NCI-H2081 (cell line): Measurements from ENCODE around the gene SERPINA5.
"Not testable (repeated sequence)": the region's sequence is repeated elsewhere in the genome, so short reads cannot be mapped to it uniquely, and the experiment has no call there.

Experiments
- DNase-seq, 2 experiments: peaks; one replicate each; lab custom pipeline; 2025; lab: John Stamatoyannopoulos, UW

Gene SERPINA5

GRCh38 chr14:94601884-94602391 lies 20.7 kb downstream of the SERPINA5 start:
- DNase-seq, result no peak

- no peak for DNase-seq
These were observed 21.5 kb downstream of the SERPINA5 start for GRCh38 chr14:94602722-94603121.

DNA sequence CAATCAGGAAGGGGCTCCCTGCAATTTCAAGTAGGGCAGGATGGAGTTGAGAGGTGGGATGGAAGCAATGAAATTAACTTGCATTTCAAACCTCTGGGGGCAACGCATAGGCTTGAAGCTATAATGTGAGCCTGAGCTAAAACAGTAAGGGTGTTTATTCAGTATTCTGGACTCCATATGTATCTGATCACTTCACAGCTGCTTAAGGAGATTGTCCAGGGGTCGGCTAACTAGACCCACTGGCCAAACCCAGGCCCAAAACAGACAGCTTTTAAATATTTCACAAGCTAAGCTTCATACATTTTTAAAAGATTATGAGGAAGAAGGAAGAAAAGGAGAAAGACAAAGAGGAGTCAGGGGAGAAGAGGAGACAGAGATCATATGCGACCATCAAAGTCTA lies 24.1 kb downstream of the SERPINA5 start:
- DNase-seq, result no peak

GRCh38 chr14:94608966-94609365 lies 27.7 kb downstream of the SERPINA5 start:
- not testable (repeated sequence) for DNase-seq

DNA sequence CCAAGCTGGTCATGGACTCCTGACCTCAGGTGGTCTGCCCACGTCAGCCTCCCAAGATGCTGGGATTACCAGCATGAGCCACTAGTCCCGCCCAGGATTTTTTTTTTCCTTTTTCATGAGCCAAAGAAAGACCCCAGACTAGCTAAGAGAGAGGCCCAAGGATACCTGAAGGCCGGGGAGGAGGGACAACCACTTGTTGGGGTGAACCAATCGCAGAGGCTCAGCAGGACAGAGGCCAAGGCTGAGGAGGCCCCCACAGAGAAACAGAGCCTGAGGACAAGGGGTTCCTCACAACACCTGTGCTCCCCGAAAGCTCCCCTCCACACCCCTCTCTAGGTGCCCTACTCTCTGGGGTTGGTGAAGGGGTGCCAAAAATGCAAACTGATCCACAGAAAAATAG lies 30.0 kb downstream of the SERPINA5 start:
- DNase-seq, result no peak

- DNase-seq, result no peak
These were observed 30.9 kb downstream of the SERPINA5 start, which contains the start of gene SERPINA3 for GRCh38 chr14:94612174-94612573. TSS of gene SERPINA3 (plus strand) at chr14:94612391. CDS start at chr14:94614442, 2,051 bp downstream.

DNA sequence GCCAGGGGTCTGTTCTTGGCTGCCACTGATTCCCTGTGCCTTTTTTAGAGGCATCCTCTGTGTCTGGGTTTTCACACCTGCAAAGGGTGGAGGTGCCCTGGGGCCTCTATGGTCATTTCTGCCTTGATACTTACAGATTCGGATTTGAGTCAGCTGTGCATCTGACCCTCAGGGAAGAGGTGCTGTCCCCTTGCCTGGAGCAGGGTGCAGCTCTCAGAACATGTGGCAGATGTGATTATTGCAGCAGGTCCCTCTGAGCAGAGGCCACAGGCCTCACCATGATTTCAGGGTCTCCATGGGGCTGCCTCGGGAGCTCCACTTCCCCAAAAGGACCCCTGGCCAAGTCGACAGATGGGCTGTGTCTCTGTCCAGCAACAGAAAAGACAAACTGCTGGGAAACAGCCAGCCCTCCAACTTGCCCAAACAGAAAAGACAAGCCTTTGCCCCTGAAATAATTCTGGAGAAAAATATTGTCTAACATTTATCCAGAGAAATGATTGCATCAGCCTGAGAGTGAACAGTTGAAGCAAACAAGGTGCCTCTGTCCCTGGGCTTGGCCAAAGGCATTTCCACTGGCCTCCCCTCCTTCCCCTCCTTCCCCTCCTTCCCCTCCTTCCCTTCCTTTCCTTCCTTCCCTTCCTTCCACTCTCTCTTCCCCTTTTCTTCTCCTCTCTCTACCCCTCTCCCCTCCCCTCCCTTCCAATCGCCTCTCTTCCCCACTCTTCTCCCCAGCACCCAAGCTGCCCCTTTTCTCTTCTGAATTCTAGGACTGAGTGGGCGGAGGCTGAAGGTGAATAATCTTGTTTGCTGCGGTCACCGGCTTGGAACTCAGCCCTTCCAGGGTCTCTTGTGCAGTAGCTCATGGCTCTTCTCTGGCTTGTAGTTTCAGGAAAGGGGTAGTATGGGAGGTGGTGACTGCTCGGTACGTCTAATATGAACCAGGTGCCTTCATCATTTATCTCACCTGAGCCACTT lies 31.6 kb downstream of the SERPINA5 start:
- DNase-seq, result no peak

GRCh38 chr14:94613720-94614644 lies 32.8 kb downstream of the SERPINA5 start:
- DNase-seq, result no peak

GRCh38 chr14:94614802-94615201 lies 33.6 kb downstream of the SERPINA5 start:
- no peak for DNase-seq

GRCh38 chr14:94615254-94615653 lies 34.0 kb downstream of the SERPINA5 start:
- DNase-seq, result no peak

GRCh38 chr14:94615823-94616570 lies 34.8 kb downstream of the SERPINA5 start:
- DNase-seq, result no peak

DNA sequence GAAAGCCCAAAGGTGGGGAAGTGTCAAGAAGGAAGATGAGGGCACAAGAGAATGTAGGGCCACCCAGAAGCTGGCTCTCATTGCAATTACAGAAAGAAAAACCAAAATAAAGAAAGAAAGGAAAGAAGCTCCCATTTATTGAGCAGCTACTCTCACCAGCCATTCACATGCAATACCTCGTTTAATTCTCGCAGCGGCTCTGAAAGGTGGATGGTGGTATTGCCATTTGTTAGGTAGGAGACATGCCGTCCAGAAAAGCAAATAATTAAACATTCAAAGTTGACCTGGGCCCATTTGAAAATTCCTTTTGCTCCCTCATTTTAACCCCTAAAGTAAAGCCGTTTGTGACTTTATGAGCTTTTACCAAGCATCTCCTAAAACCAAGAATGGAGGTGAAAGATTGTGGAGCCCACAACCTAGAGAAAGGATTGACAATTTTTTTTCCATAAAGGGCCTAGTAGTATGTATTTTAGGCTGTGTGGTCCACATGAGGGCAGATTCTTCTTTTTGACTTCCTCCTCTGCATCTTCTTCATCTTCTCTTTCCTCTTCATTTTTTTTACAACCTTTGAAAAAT lies 36.2 kb downstream of the SERPINA5 start:
- no peak for DNase-seq

DNA sequence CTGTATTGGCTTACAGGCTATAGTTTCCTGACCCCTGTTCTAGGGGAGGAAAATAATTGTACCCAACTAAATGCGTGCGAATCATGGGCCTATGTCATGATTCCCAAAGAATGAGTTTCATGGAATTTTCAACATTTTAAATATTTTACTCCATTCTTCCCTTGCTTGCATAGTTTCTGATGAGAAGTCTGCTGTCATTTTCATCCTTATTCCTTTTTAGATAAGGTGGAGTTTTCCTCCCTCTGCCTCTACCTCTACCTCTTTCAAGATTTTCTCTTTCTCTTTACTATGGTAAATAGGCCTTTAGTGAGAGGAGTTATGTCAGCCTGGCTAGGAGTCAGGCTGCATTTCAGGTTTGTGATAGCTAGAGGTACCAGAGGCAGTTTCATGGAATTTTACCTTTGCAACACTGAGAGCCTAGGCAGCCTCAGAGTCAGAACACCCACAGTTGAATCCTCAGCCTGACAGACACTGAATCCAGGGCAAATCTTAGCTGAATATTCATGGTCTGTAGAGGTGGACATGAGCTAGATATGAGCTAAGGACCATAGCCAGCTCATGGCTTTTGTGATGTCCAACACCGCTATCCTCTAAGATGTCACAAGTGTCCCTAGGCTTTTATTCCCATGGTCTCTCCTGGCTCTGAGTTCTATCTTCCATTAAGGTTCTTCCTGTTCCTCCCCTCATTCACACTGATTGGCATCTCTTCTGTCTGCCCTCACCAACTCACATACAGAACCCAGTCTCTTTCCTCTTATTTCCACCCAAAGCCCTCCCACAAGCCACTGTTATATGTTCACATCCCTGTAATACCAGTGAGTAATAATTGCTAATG lies 37.0 kb downstream of the SERPINA5 start:
- no peak for DNase-seq

GRCh38 chr14:94619297-94619696 lies 38.1 kb downstream of the SERPINA5 start:
- DNase-seq, result no peak

DNA sequence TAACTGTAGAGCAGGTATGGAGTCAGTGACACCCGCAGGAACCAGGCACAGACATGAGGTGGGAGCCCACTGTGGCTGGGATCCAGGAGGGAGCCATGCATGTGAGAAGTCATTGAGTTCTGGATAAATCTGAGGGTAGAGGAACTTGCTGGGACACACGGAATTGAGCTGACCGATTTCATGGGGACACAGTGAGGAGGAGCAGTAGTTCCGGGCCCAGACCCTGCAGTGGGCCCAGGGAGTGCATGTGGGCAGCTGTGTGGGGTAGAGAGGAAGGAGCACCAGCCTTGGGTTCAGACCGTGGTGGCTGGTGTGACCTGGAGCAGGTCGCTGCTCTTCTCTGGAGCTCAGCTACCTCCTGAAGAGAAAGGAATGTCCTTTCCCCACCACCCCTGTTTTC lies 39.4 kb downstream of the SERPINA5 start:
- no peak for DNase-seq

DNA sequence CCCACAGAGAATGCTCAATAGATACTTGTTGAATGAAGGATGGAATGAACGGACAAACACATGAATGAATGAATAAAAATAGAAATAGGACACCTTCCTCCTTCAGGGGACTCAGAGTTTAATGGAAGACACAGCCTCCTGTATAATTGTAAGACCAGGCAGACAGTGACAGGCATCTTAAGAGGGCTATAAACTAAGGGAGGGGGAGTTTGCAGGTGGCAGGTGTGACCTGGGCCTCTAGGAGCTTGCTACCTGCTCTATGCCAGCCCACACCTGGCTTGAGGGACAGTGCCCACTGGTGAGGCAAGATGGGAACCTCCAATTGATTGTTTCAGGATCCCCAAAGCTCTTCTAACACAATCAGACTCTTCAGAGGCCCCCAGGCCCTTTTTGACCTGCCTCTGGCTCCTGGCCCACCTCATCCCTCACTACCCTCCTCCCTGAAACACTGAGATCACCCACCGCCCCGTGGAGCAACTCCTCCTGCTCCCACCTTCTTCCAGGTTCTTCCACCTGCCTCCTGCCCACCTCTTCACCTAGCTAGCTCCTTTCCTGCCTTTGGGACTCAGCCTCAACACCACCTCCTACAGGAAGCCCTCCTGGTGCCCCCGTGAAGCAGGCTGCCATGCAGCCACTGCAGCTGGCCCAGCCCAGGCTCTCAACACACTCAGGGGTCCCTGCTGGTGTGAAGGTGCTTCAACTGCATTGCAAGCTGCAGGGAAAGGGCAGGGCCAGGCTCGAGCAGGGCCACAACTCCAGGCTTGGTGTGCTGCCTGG lies 40.3 kb downstream of the SERPINA5 start:
- DNase-seq, result no peak

DNA sequence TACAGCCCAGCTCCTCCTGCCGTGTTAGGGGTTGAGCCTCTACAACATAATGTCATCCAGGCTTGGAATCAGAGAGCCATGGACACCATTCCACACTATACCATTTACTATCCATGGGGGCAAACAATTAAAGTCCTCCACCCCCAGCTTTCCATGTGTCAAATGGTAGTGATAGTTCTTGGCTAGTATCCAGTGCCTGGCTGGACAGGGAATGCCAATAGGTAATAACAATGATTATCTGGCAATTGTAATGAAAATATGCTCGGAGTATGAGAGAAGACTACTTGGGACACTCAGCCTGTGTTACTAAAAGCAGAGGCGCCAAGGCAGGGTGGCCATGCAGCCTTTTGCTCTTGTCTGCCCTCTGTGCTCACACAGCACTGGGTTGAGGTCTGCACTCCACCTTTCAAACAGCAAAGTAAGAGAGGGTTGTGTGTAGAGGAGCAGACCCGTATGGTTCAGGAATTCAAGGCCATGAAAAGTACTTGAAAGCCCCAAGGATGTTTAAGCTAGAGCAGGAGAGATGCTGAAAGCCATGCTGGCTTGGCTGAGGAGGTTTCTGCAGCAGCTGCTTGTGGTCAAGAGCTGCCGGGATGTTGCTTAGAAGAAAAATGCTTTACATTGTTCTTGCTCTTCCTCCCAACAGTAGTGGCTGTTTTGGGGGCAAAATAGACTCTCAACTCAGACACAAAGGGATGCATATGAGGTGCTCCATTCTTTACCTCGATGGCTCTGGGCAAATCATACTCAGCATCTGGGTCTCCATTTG lies 41.6 kb downstream of the SERPINA5 start:
- no peak for DNase-seq

GRCh38 chr14:94623422-94623809 lies 42.2 kb downstream of the SERPINA5 start:
- DNase-seq, result no peak
